NCI-H1930 (cell line): ENCODE data around the gene HOXB8.

Experiments
- DNase-seq, 2 experiments: peaks; one replicate each; lab custom pipeline; 2025; lab: John Stamatoyannopoulos, UW

The HOXB8 gene

GRCh38 chr17:48567646-48568354 lies 47.3 kb downstream of the HOXB8 start:
- no peak for DNase-seq

- no peak for DNase-seq
These were observed 47.9 kb downstream of the HOXB8 start for GRCh38 chr17:48567209-48567608.

GRCh38 chr17:48566717-48567116 lies 48.4 kb downstream of the HOXB8 start:
- no peak for DNase-seq

- DNase-seq: no peak
These were observed 49.0 kb downstream of the HOXB8 start for GRCh38 chr17:48565925-48566710.

- DNase-seq: no peak
These were observed 50.0 kb downstream of the HOXB8 start for GRCh38 chr17:48565022-48565554.

GRCh38 chr17:48564188-48565021 lies 50.7 kb downstream of the HOXB8 start:
- DNase-seq: no peak

GRCh38 chr17:48563867-48564187 lies 51.3 kb downstream of the HOXB8 start:
- DNase-seq: no peak

- no peak for DNase-seq
These were observed 51.7 kb downstream of the HOXB8 start for GRCh38 chr17:48563385-48563838.

GRCh38 chr17:48562934-48563333 lies 52.2 kb downstream of the HOXB8 start:
- DNase-seq: no peak
